ENCODE data around the gene ANKZF1.

ANKZF1 gene

GRCh38 chr2:219207884-219208740, 21.5 kb upstream of the ANKZF1 start:
- DNase-seq: peak; percentile 10 to 55 (median 36)

DNA sequence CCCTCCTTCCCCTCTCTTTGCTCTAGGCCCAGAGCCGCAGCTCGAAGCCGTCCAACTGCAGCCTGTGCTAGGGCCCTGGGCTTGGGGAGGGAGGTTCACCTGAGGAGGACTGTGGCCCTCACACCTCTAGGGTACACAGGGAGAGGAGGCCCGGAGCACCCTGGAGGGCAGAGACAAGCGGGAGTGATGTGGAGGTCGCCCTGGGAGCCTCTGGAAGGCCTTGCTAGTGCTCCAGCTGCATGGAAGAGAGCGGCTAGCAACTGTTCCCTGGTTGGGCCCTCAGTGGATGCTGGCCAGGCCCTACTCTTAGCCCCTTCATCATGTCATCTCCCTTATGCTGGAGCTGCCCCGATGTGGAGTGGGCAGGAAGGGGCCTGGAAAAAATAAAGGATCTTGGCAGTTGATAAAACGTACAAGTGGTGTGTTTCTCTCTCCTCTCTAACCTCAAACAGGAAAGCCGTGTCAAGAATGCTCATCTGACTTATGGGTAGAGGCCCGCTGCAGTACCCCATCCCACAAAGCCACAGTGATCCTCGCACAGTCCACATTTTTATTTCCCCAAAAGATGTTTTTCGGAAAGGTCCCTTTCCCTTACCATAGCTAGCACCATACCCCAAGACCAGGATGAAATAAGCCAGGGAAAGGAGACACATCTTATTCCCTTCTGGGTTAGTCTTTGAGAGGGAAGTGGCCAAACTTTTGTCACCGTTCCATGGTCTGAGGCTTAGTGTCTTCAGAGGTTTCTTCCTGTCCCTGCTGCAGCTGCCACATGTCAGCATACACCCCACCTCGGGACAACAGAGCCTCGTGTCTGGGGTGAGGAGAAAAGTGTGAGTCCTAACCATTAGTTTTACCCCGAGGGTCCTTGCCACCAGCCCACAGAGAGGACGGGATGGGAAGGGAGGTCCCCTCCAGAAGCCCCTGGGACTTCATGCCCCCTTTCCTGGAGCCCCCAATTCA, 20.1 kb upstream of the ANKZF1 start:
- no peak for DNase-seq

- DNase-seq: no peak
Observed at GRCh38 chr2:219210196-219210885, 19.3 kb upstream of the ANKZF1 start.

DNA sequence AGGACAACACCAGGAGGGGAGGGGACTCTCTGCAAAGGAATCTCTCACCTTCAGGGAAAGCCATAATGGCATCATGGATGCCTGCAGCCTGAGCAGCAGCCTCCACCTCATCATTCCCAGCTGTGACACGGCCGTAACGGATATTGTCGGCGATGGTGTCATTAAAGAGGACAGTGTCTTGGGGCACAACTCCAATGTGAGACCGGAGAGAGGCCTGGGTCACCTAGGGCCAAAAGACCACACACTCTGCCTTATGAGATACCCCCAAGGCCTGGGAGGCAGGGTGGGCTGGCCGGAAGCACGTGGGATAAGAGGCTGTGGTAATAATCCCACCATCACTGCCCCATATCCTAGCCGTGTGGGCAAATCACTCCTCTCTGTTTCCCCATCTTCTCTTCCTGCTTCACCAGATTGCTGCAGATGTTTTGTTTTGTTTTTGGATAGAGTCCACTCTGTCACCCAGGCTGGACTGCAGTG, 18.7 kb upstream of the ANKZF1 start:
- DNase-seq: no peak

DNA sequence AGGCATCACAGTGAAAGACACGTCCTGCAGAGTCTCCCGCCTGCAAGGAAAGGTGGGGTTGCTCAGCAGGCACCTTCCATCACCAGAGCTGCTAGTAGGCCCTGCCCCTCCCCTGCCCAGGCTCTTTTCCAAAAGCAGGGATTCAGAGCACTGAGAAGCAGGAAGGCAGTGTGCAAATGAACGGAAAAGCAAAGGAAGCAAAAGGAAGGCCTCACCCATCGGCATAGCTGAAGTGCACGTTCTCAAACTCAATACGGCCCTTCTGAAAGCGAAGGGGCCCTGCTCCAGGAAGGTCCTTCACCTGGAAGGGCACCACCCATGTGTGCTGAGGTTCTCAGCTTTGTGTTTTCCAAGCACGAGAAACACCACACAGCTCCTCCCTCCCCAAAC, 16.6 kb upstream of the ANKZF1 start:
- no peak for DNase-seq

DNA sequence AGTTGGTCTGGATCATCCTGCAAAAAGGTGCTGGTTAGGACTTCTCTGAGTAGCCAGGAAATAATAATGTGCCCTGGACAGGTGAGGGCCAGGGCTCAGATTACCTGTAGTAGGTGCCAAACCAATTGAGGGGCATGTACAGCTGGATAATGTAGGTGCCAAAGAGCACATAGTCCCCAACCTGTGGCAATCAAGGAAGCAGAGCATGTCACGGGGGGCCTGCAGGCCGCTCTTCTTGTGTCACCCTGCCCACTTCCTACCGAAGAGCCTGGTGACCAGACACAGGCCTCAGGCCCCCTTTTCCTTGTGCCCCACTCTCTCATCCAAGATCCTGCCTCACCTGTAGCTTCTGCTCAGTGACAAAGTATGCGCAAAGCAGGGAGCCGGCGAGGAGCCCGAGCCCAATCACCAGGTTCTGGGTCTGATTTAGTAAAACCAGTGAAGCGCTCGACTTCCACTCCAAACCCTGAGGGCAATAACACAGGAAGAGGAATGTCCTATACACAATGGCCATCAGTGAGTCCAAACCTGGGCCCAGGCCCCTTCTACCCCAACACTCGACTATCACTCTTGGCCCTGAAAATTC, 16.0 kb upstream of the ANKZF1 start:
- DNase-seq: no peak

- DNase-seq: no peak
Observed at GRCh38 chr2:219214141-219214540, 15.5 kb upstream of the ANKZF1 start.

DNA sequence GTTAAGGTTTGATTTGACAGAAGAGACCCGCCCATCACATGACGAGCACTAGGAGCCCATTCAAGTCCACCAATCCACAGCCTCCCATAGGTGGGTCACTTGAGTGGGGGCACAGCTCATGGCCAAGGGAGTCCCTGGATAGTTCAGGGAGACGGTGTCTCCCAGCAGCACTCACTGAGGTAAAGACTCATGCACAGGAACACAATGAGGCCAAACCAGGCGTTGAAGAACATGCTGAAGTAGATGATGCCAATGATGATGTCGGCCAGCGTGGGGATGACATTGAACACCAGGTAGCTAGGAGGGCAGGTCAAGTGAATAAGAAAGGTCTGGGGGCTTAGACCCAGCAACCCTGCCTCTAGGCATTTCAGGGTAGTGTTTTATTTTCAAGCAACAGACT, 14.8 kb upstream of the ANKZF1 start:
- no peak for DNase-seq

- no peak for DNase-seq
Observed at GRCh38 chr2:219215871-219216534, 13.6 kb upstream of the ANKZF1 start.

DNA sequence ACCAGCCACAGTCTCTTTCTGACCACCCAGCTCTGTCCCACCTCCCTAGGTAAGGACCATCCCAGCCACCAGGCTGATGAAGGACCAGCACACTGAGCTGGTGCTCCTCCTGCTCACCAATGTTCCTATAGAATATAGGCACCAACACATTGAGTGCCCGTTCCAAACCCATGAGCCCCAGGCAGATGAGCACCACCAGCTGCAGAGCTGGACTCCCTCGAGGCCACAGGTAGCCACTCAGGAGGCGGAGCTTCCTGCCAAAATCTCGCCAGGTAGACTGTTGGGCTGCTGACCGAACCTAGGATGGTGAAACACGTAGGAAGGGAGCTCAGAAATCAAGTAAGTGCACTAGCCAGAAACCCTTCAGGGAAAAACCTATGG, 13.1 kb upstream of the ANKZF1 start:
- DNase-seq: no peak

GRCh38 chr2:219218217-219218731, 11.3 kb upstream of the ANKZF1 start:
- peak; percentile 46 to 76 (median 64) for DNase-seq

DNA sequence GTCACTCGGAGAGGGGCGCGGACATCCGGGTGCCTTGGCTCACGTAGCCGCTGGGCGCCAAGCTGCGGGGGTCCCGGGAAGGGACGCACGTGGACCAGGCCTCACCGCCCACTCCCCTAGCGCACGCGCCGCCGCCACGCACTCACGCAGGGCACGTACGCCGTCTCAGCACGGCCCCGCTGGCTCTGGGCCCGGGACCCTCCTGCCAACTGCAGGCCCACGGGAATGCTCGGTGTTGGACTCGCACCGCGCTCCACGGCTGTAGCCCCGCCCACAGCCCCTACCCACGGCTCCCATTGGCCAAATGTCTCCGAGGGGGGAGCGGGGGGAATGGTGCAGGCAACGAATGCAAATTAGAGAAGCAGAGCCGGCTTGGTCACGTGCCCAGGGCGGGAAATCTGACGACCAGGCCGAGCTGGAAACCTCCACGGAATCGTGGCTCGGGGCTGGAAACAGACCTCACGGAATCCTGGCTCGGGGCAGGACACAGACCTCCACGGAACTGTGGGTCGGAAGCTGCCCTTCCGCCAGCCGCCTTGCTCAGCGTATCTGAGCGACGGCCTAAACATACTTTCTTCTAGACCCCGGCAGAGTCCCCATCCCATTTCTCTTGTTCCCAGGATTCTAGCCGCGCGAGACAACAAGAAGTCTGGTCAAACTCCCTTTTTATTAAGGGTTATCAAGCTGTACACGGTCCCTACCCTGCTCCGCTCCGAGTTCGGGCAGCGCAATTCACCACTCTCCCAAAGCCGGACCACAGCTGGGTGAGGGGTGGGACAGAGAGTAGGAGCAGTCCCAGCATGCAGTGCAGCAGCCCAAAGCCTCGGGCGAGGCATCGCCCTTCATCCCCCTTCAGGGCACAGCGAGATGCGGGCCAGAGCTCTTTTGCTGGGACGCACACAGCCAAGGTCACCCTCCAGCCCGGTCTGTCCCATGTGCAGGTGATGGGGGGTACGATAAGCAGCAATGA, 10.6 kb upstream of the ANKZF1 start, which contains the start of gene ABCB6:
ABCB6 (minus strand) TSS at position 227 of the 970 bp plus-strand sequence. CDS start 285 bp downstream, outside the sequence.
- peak; percentile 59 to 84 (median 75) for DNase-seq

DNA sequence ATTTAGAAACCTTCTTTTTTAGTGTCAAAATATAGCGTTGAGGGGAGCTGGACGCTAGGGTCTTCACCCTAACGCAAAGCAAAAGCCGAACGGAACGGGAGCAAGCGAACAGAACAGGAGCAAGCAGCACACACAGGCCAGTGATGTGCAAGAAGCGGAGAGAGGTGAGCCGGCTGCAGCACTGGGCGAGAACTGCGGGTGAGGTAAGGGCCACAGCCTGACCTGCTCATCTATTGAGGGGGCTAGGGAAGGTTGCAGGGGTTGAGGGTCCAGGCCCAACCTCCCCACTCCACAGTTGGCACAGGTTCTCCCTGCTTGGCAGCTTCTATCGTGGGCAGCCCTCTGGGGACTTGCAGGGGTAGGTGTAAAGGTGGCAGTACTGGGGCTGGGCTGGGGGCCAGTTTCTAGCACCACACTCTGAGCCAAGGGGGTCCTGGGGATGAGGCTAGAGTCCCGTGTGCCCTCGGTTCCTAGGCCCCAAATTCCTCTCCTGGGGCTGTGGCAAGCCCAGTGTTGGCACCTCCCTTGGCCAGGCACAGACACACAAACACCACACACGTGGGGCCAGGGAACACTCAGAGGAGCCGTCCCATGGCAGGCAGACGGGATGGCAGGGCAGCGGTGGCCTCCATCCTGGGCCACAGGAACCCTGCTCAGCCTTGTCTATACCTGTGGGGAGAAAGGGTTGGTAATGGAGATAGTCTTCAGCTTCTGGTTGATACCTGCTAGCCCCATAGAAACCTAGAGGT, 9.6 kb upstream of the ANKZF1 start:
- DNase-seq: no peak

DNA sequence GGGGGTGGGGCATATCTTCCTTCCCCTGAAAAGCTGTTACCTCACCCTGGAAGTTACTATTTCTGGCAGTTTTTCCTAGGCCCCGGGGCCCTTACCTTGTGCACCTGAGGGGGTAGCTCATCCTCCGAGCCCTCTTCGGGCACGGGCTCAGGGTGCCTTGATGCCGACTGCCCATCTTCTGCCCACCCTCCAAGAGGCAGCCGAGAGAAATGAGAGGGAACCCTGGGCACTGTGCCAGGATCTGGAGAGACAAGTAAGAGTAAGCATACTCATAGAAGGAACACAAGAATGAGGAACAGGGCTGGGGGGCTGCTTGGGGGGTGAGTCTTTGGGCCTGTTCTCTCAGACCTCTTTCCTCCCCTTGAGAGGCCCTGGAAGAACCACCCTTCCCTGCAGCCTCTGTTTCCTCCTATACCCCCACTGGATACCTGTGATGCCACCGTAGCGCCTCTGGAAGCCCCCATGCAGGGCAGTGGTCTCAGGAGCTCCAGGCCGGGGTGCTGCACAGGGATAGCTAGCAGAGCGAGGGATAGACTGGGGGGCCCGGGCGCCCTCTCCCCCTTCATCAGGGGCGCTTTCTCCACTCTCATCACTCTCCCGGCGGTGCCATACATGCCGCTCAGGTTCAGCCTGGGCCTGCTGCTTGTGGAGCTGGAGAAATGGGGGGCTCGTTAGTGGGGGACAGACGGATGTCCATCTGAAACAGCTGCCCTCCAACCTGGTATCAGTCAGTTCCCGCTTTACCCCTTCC, 8.8 kb upstream of the ANKZF1 start:
- peak in 3 of 4 experiments; percentile 31 to 45 (median 39) for DNase-seq

- DNase-seq: no peak
Observed at GRCh38 chr2:219221957-219222518, 7.6 kb upstream of the ANKZF1 start.

GRCh38 chr2:219223831-219224610, 5.6 kb upstream of the ANKZF1 start:
- no peak for DNase-seq

GRCh38 chr2:219225350-219225749, 4.3 kb upstream of the ANKZF1 start:
- peak; percentile 70 to 82 (median 82) for DNase-seq
